HG03521 (cell line): ENCODE measurements around the gene CACNA1F.

ENCODE experiments used
- ATAC-seq: cut with Tn5 transposase; IDR thresholded peaks from one replicate; pipeline ENCODE4 v1.9.1; 2021; ENCODE audit warnings: mild to moderate bottlenecking, moderate library complexity; ENCODE audit not compliant: unreplicated experiment

Gene CACNA1F

GRCh38 chrX:49155900-49156837 lies 77.0 kb downstream of the CACNA1F start:
- peak; percentile 90 for ATAC-seq

DNA sequence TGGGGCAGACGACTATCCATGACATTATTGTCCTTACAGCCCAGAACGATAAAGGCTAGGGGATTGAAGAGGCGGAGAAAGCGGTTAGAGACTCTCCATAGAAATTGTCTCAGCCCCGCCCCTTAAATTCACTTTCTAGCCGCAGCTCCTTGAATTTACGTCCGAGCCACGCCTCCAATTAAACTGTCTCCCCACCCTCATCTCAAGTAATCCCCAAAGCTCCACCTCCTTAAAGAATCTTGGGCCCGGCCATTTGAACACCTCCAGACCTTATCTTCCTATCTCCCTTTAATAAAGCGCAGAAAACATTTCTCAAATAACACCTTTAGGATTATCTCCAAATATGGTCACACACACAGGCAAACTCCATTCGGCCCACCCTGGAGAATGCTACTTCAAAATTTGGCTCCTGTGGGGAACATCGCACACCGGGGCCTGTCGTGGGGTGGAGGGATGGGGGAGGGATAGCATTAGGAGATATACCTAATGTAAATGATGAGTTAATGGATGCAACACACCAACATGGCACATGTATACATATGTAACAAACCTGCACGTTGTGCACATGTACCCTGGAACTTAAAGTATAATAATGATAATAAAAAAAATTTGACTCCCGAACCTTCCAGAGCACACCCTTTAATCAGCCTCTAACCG lies 77.8 kb downstream of the CACNA1F start:
- no peak for ATAC-seq
